Subcutaneous preadipocyte (primary cell): ENCODE measurements around the gene ZNF362. TPM values are rescaled to one million over a fixed set of nuclear protein-coding genes. Genes with fewer than 3 reads are reported as not detected.

Experiments used
- small RNA-seq: library from RNA; depleted of rRNA; stranded (forward); fragments of <200 nt; gene quantifications from one replicate; pipeline ENCODE3, GENCODE V24; 2012
- total RNA-seq: library from RNA; depleted of rRNA; stranded (reverse); fragments of >200 nt; gene quantifications from 2 replicates; pipeline ENCODE4 v1.2.3, GENCODE V29; 2012

The ZNF362 gene
- 5.9 and 6.1 TPM in 2 replicates for total RNA-seq

GRCh38 chr1:33256471-33257206, at the start of gene ZNF362:
TSS of gene ZNF362 (plus strand) at chr1:33256492. CDS start at chr1:33270575, 14,083 bp downstream.

GRCh38 chr1:33320619-33321165, 64.4 kb downstream of the ZNF362 start, which contains the start of gene A3GALT2:
TSS of gene A3GALT2 (minus strand) at chr1:33321098. CDS start at chr1:33321098, 0 bp downstream.

Small RNA genes lying within 50 kb of the gene (small RNA-seq; reads per million reads assigned to genes)
- gene RN7SKP16, result not detected

Other genes with a start within 250 kb of the ZNF362 start
- 101 and 103 TPM in 2 replicates for gene AK2, start 219.6 kb upstream of the ZNF362 start, total RNA-seq
- 6.3 and 10.3 TPM in 2 replicates for gene AZIN2, start 175.3 kb upstream of the ZNF362 start, total RNA-seq
- gene TRIM62, start 74.4 kb upstream of the ZNF362 start, total RNA-seq, result 1.1 and 1.2 TPM in 2 replicates
- gene A3GALT2, start 64.6 kb downstream of the ZNF362 start, total RNA-seq, result not detected in 2 replicates
- 135 and 153 TPM in 2 replicates for gene PHC2, start 174.6 kb downstream of the ZNF362 start, total RNA-seq
- gene ZSCAN20, start 216.2 kb downstream of the ZNF362 start, total RNA-seq, result 7.7 and 8.8 TPM in 2 replicates